ENCODE data around the gene CDC5L. TPM values are rescaled to one million over a fixed set of nuclear protein-coding genes. Genes with fewer than 3 reads are reported as not detected.

The CDC5L gene
- total and polyA plus RNA-seq, 3 donors from 2014 or later: 19.7 to 20.5 (median 20.3) TPM

DNA sequence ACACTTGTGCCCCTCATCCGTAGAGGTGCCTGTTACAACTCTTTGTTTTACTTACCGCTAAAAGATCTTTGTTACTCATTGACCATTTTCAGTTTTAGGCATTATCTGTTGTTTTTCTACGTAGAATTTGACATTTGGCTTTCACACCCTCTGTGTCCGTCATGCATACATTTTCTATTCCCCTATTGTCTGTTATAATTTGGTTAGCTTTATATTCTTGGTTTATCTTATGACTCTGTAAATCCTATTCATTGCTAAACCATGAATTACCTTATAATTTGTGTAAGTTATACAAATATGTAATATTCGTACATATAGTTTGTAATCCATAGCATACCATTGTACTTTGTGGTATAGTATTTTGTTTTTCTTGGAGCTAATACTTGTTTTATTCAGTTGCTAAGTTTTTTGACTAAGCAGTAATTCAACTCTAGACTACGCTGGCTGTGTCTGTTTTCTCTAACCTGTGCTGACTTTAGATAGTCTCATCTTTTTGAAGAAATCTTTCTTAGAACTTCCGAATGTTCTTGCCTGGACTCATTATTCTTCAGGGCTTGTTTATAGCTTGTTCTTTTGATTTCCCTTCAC lies 21.8 kb downstream of the CDC5L start:
- TF ChIP-seq CTCF (IDR thresholded peaks at IDR 0.05): no peak
- TF ChIP-seq POLR2A (IDR thresholded peaks at IDR 0.05): no peak
- no peak overlapping the region for H3K27ac ChIP-seq
- H3K27me3 ChIP-seq: no peaks in the 10 kb centered on the region
- peaks cover 3% of the 10 kb centered on the region for H3K4me1 ChIP-seq
- WGBS, 2 donors: 81 to 83% methylated on average over 7 of the region's 7 CpGs
- H3K9me3 ChIP-seq: no peaks in the 10 kb centered on the region
- H3K4me3 ChIP-seq: no peak overlapping the region
- H3K36me3 ChIP-seq (ENCODE audit: low read depth, missing control alignments): no peaks in the 10 kb centered on the region
- DNase-seq: no peak
- intact Hi-C loops (cut with DNase I; ENCODE audit: low total_unique reads): no loop called here

DNA sequence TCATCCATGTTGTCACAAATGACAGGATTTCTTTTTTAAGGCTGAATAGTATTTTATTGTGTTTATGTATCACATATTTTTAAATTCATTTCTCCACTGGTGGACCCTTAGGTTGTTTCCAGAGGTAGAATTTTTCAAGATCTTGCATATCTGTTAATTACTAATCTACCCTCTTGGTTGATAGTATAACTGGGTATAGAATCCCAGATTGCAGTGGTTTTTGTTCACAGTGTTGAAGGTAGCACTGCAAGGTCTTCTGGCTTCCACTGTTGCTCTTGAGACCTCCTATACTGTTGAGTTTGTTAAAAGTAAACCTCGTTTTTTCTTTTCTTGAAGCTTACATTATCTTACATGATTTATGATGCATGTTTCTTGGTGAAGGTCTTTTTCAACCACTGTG lies 22.9 kb downstream of the CDC5L start:
- Histone ChIP-seq H3K27me3 (no peaks in the 10 kb centered on the region), H3K4me3 (no peak overlapping the region), H3K4me1 (no peaks in the 10 kb centered on the region), H3K27ac (no peak overlapping the region), H3K36me3 (ENCODE audit: low read depth, missing control alignments) (no peaks in the 10 kb centered on the region), H3K9me3 (no peaks in the 10 kb centered on the region)
- intact Hi-C loops (cut with DNase I; ENCODE audit: low total_unique reads): no loop called here
- no peak for DNase-seq
- TF ChIP-seq CTCF (IDR thresholded peaks at IDR 0.05): no peak
- no peak for TF ChIP-seq POLR2A (IDR thresholded peaks at IDR 0.05)
- WGBS, 2 donors: 64 to 95% methylated on average over 1 of the region's 1 CpG

DNA sequence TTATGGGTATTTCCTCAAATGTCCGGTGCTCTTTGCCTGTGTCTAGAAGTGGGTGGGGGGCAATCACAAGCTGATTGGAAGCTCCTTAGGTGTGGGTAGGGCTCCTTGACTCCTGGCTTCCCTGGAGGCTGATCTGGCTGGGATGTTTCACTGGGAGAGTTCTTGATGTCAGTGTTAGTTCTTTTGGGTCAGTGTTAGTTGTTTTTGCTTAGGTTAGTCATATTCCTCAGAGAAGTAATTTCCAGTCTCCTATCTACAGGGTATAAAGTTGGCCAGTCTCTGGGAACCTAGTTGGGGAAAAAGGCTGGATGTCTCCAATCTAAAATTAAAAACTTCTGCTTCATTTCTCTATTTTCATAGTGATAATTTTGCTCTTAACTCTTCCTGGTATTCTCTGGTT lies 23.6 kb downstream of the CDC5L start:
- no peak for DNase-seq
- Histone ChIP-seq H3K27ac (no peak overlapping the region), H3K36me3 (ENCODE audit: low read depth, missing control alignments) (no peaks in the 10 kb centered on the region), H3K4me3 (no peak overlapping the region), H3K9me3 (no peaks in the 10 kb centered on the region), H3K27me3 (no peaks in the 10 kb centered on the region), H3K4me1 (no peaks in the 10 kb centered on the region)
- intact Hi-C loops (cut with DNase I; ENCODE audit: low total_unique reads): no loop called here
- 43 to 58% methylated on average over 1 of the region's 1 CpG for WGBS, 2 donors
- TF ChIP-seq CTCF (IDR thresholded peaks at IDR 0.05) (no peak), POLR2A (IDR thresholded peaks at IDR 0.05) (no peak)

- TF ChIP-seq CTCF (IDR thresholded peaks at IDR 0.05): no peak
- TF ChIP-seq POLR2A (IDR thresholded peaks at IDR 0.05): no peak
- H3K27ac ChIP-seq: no peak overlapping the region
- no peaks in the 10 kb centered on the region for H3K27me3 ChIP-seq
- H3K9me3 ChIP-seq: no peaks in the 10 kb centered on the region
- no peaks in the 10 kb centered on the region for H3K36me3 ChIP-seq (ENCODE audit: low read depth, missing control alignments)
- H3K4me1 ChIP-seq: no peaks in the 10 kb centered on the region
- no peak for DNase-seq
- intact Hi-C loops (cut with DNase I; ENCODE audit: low total_unique reads): no loop called here
- 82 to 94% methylated on average over 2 of the region's 2 CpGs for whole genome bisulfite sequencing, 2 donors
- no peak overlapping the region for H3K4me3 ChIP-seq
These were observed 27.9 kb downstream of the CDC5L start for GRCh38 chr6:44415449-44415848.

- Histone ChIP-seq H3K4me3 (no peak overlapping the region), H3K4me1 (no peaks in the 10 kb centered on the region), H3K27ac (no peak overlapping the region), H3K9me3 (no peaks in the 10 kb centered on the region), H3K36me3 (ENCODE audit: low read depth, missing control alignments) (no peaks in the 10 kb centered on the region), H3K27me3 (no peaks in the 10 kb centered on the region)
- DNase-seq: no peak
- WGBS, 2 donors: 98 to 100% methylated on average over 1 of the region's 1 CpG
- TF ChIP-seq CTCF (IDR thresholded peaks at IDR 0.05) (no peak), POLR2A (IDR thresholded peaks at IDR 0.05) (no peak)
- intact Hi-C loops (cut with DNase I; ENCODE audit: low total_unique reads): no loop called here
These were observed 28.5 kb downstream of the CDC5L start for GRCh38 chr6:44415873-44416502.
